ENCODE results near the gene ATE1. TPM values are rescaled to one million over a fixed set of nuclear protein-coding genes. Genes with fewer than 3 reads are reported as not detected.
A peak's percentile ranks its signal among the peaks of the same experiment; 100 is the strongest.

ATE1 gene
- total RNA-seq, 1 donor from 2014 or later = 22.6 TPM

DNA sequence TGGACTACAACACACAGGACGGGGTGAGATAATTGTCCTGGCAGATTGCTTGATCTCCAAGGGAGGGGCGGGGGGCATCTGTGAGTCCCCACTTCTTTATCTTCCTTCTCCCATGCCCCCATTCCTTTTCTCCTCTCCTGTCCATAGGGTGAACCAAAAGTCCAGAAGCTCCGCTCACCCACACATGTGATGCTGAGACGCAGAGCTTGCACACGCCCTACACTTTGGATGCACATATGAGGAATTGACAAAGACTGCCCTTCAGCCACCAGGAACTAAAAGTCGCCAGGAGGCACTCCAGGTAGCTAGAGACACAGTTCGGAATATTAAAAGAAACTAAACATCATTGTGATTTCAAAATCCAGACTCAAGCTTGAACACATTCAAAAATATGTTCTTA, 216.9 kb downstream of the ATE1 start:
- Mint-ChIP-seq H3K27me3 (ENCODE audit: low read depth, unreplicated experiment) (no peaks in the 10 kb centered on the region), H3K9me3 (ENCODE audit: unreplicated experiment) (peaks cover 3% of the 10 kb centered on the region), H3K4me1 (ENCODE audit: low read depth, unreplicated experiment) (peaks cover 18% of the 10 kb centered on the region), H3K36me3 (ENCODE audit: low read depth, unreplicated experiment) (no peaks in the 10 kb centered on the region), H3K4me3 (ENCODE audit: unreplicated experiment) (no peak overlapping the region), H3K27ac (ENCODE audit: unreplicated experiment) (no peak overlapping the region)
- TF ChIP-seq, protein P1, sequence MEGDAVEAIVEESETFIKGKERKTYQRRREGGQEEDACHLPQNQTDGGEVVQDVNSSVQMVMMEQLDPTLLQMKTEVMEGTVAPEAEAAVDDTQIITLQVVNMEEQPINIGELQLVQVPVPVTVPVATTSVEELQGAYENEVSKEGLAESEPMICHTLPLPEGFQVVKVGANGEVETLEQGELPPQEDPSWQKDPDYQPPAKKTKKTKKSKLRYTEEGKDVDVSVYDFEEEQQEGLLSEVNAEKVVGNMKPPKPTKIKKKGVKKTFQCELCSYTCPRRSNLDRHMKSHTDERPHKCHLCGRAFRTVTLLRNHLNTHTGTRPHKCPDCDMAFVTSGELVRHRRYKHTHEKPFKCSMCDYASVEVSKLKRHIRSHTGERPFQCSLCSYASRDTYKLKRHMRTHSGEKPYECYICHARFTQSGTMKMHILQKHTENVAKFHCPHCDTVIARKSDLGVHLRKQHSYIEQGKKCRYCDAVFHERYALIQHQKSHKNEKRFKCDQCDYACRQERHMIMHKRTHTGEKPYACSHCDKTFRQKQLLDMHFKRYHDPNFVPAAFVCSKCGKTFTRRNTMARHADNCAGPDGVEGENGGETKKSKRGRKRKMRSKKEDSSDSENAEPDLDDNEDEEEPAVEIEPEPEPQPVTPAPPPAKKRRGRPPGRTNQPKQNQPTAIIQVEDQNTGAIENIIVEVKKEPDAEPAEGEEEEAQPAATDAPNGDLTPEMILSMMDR (IDR thresholded peaks at IDR 0.05; ENCODE audit: insufficient read depth, low read depth, low read length) = no peak
- no peak for TF ChIP-seq EZH2 (IDR thresholded peaks at IDR 0.05; ENCODE audit: insufficient read depth, low read length)
- Histone ChIP-seq H3K36me3 (ENCODE audit: insufficient read depth, low read length) (no peaks in the 10 kb centered on the region), H3K9ac (ENCODE audit: low read length) (no peak overlapping the region), H3K27me3 (ENCODE audit: insufficient read depth, low read length) (no peaks in the 10 kb centered on the region), H3K4me2 (ENCODE audit: low read length) (no peak overlapping the region), H3K27ac (ENCODE audit: low read depth, low read length) (no peak overlapping the region), H3K9me3 (ENCODE audit: insufficient read depth, low read depth, low read length) (no peaks in the 10 kb centered on the region), H4K20me1 (ENCODE audit: insufficient read depth, low read length) (no peaks in the 10 kb centered on the region), H3K79me2 (ENCODE audit: insufficient read depth, low read length) (no peaks in the 10 kb centered on the region), H2AFZ (ENCODE audit: low read depth, low read length) (no peak overlapping the region), H3K4me1 (ENCODE audit: insufficient read depth, low read length) (peaks cover 18% of the 10 kb centered on the region), H3K4me3 (ENCODE audit: insufficient read depth, low read depth, low read length) (no peak overlapping the region)
- FAIRE-seq (no peak), DNase-seq (ENCODE audit: low read depth) (no peak)

DNA sequence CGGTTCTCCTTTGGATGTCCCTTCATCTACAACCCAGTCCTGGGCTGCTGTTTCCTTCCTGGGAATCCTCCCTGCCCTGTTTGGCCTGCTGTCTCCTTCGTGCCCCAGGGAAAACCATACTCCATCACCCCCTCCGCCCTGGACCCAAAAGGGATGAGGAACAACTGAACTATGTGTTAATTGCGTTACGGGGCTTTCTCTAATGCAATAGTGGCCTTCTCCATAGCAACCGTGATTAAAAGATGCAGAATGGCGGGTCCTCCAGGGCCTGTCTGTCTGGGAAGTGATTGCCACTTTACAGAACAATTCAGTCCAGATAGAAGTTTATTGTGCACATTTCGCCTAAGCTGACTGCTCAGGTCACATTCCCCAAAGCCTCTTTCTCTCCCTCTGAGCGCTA, 217.6 kb downstream of the ATE1 start:
- Histone ChIP-seq H3K27me3 (ENCODE audit: insufficient read depth, low read length) (no peaks in the 10 kb centered on the region), H3K4me1 (ENCODE audit: insufficient read depth, low read length) (peaks cover 18% of the 10 kb centered on the region), H4K20me1 (ENCODE audit: insufficient read depth, low read length) (no peaks in the 10 kb centered on the region), H3K36me3 (ENCODE audit: insufficient read depth, low read length) (no peaks in the 10 kb centered on the region), H3K4me3 (ENCODE audit: insufficient read depth, low read depth, low read length) (no peak overlapping the region), H3K9me3 (ENCODE audit: insufficient read depth, low read depth, low read length) (no peaks in the 10 kb centered on the region), H3K4me2 (ENCODE audit: low read length) (peak overlapping the region; percentile 74), H3K27ac (ENCODE audit: low read depth, low read length) (peak overlapping the region; percentile 37), H3K9ac (ENCODE audit: low read length) (peak overlapping the region; percentile 30), H3K79me2 (ENCODE audit: insufficient read depth, low read length) (no peaks in the 10 kb centered on the region), H2AFZ (ENCODE audit: low read depth, low read length) (peak overlapping the region; percentile 45)
- H3K9me3 Mint-ChIP-seq (ENCODE audit: unreplicated experiment) = peaks cover 5% of the 10 kb centered on the region
- H3K4me3 Mint-ChIP-seq (ENCODE audit: unreplicated experiment) = no peak overlapping the region
- H3K27ac Mint-ChIP-seq (ENCODE audit: unreplicated experiment) = peak overlapping the region; percentile 36
- no peak for TF ChIP-seq EZH2 (IDR thresholded peaks at IDR 0.05; ENCODE audit: insufficient read depth, low read length)
- TF ChIP-seq, protein P1 (IDR thresholded peaks at IDR 0.05; ENCODE audit: insufficient read depth, low read depth, low read length) = no peak
- DNase-seq (ENCODE audit: low read depth) (no peak), FAIRE-seq (no peak)
- peaks cover 18% of the 10 kb centered on the region for H3K4me1 Mint-ChIP-seq (ENCODE audit: low read depth, unreplicated experiment)
- no peaks in the 10 kb centered on the region for H3K36me3 Mint-ChIP-seq (ENCODE audit: low read depth, unreplicated experiment)
- H3K27me3 Mint-ChIP-seq (ENCODE audit: low read depth, unreplicated experiment) = no peaks in the 10 kb centered on the region

DNA sequence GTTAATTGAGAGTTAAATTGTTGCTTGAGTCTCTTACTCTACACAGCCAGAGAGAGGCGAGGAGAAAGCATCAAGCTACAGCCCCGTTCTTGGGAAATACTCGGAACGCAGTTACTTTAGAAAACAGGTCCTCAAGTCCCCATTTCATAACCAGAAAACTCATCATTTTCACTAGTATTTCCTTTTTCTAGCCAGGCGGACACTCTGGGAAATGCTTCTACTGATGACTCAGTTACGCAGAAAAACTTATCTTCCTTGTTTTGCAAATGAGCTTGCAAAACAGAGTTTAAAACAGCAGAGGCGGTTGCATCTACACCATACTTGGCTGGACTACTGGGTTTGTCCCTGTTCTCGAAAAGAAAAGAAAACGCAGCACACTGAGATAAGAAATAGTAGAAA, 218.2 kb downstream of the ATE1 start:
- Histone ChIP-seq H3K27ac (ENCODE audit: low read depth, low read length) (peak overlapping the region; percentile 37), H3K4me3 (ENCODE audit: insufficient read depth, low read depth, low read length) (peak overlapping the region; percentile 41), H2AFZ (ENCODE audit: low read depth, low read length) (peak overlapping the region; percentile 58), H3K36me3 (ENCODE audit: insufficient read depth, low read length) (no peaks in the 10 kb centered on the region), H3K79me2 (ENCODE audit: insufficient read depth, low read length) (no peaks in the 10 kb centered on the region), H4K20me1 (ENCODE audit: insufficient read depth, low read length) (no peaks in the 10 kb centered on the region), H3K27me3 (ENCODE audit: insufficient read depth, low read length) (no peaks in the 10 kb centered on the region), H3K4me1 (ENCODE audit: insufficient read depth, low read length) (peaks cover 18% of the 10 kb centered on the region), H3K9ac (ENCODE audit: low read length) (peak overlapping the region; percentile 18), H3K9me3 (ENCODE audit: insufficient read depth, low read depth, low read length) (no peaks in the 10 kb centered on the region), H3K4me2 (ENCODE audit: low read length) (peak overlapping the region; percentile 74)
- FAIRE-seq = no peak
- peaks cover 5% of the 10 kb centered on the region for H3K9me3 Mint-ChIP-seq (ENCODE audit: unreplicated experiment)
- DNase-seq (ENCODE audit: low read depth) = peak; percentile 69
- TF ChIP-seq, protein P1 (IDR thresholded peaks at IDR 0.05; ENCODE audit: insufficient read depth, low read depth, low read length) = peak; percentile 10
- TF ChIP-seq EZH2 (IDR thresholded peaks at IDR 0.05; ENCODE audit: insufficient read depth, low read length) = no peak
- H3K4me1 Mint-ChIP-seq (ENCODE audit: low read depth, unreplicated experiment) = peaks cover 18% of the 10 kb centered on the region
- no peaks in the 10 kb centered on the region for H3K36me3 Mint-ChIP-seq (ENCODE audit: low read depth, unreplicated experiment)
- peak overlapping the region; percentile 62 for H3K27ac Mint-ChIP-seq (ENCODE audit: unreplicated experiment)
- no peak overlapping the region for H3K4me3 Mint-ChIP-seq (ENCODE audit: unreplicated experiment)
- H3K27me3 Mint-ChIP-seq (ENCODE audit: low read depth, unreplicated experiment) = no peaks in the 10 kb centered on the region
